PC-9 (cell line): ENCODE measurements around the gene ARPC1B. TPM values are rescaled to one million over a fixed set of nuclear protein-coding genes. Genes with fewer than 3 reads are reported as not detected.
"Not testable (repeated sequence)": the region's sequence is repeated elsewhere in the genome, so short reads cannot be mapped to it uniquely, and the experiment has no call there.

Experiments used
- BruUV-seq: library from RNA; stranded (reverse); fragments of 400-500 nt; replicated peaks from 2 replicates; lab custom pipeline; 2021; lab: Mats Ljungman, UMichigan
- CTCF ChIA-PET: fragments of 300-600 bp; sonication (Branson Sonifier 250); formaldehyde crosslinking; loops from one replicate; lab custom pipeline; 2022; ENCODE audit warnings: antibody characterized with exemption; lab: Charles Lee
- POLR2A ChIA-PET: fragments of 300-600 bp; sonication (Branson Sonifier 250); formaldehyde crosslinking; loops from one replicate; lab custom pipeline; 2022; ENCODE audit warnings: antibody characterized with exemption; ENCODE audit not compliant: unreplicated experiment; lab: Charles Lee
- DNase-seq, 2 experiments: peaks; one replicate each; pipeline versions ENCODE4 v3.0.0 to v3.0.0-alpha.2; 2015 to 2022; ENCODE audit warnings: mixed read lengths in 1 of 2
- H2AFZ ChIP-seq: fragments of 200-600 bp; sonication (generic); 2 replicates; pipeline ENCODE4 v1.8.1; 2017; ENCODE audit warnings: antibody characterized with exemption
- H3F3A ChIP-seq: fragments of 200-600 bp; sonication (generic); 2 replicates; pipeline ENCODE4 v1.8.1; 2017; ENCODE audit warnings: antibody characterized with exemption, mild to moderate bottlenecking, low read depth; ENCODE audit not compliant: insufficient read depth
- H3K27ac ChIP-seq: fragments of 200-600 bp; sonication (generic); 2 replicates; pipeline ENCODE4 v1.6.1; 2016; ENCODE audit warnings: mixed run types
- H3K27me3 ChIP-seq: fragments of 200-600 bp; sonication (generic); 2 replicates; pipeline ENCODE4 v1.6.1; 2016; ENCODE audit warnings: low read depth, mixed run types; ENCODE audit not compliant: insufficient read depth
- H3K36me3 ChIP-seq: fragments of 200-600 bp; sonication (generic); 2 replicates; pipeline ENCODE4 v1.6.1; 2016; ENCODE audit warnings: low read depth, mixed run types
- H3K4me1 ChIP-seq: fragments of 200-600 bp; sonication (generic); replicated peaks from 2 replicates; pipeline ENCODE4 v1.6.1; 2016; ENCODE audit warnings: mixed run types; ENCODE audit not compliant: insufficient read depth
- H3K4me2 ChIP-seq: fragments of 200-600 bp; sonication (generic); 2 replicates; pipeline ENCODE4 v1.6.1; 2017; ENCODE audit warnings: mixed run types
- H3K4me3 ChIP-seq: fragments of 200-600 bp; sonication (generic); 2 replicates; pipeline ENCODE4 v1.6.1; 2016; ENCODE audit warnings: mixed run types
- H3K79me2 ChIP-seq: fragments of 200-600 bp; sonication (generic); 2 replicates; pipeline ENCODE4 v1.6.1; 2017; ENCODE audit warnings: low read depth, mixed run types
- H3K9me2 ChIP-seq: fragments of 200-600 bp; sonication (generic); 2 replicates; pipeline ENCODE4 v1.8.1; 2017; ENCODE audit warnings: mild to moderate bottlenecking; ENCODE audit not compliant: insufficient read depth
- H3K9me3 ChIP-seq: fragments of 200-600 bp; sonication (generic); 2 replicates; pipeline ENCODE4 v1.8.1; 2016; ENCODE audit warnings: low read depth; ENCODE audit not compliant: insufficient read depth
- H4K20me1 ChIP-seq: fragments of 200-600 bp; sonication (generic); 2 replicates; pipeline ENCODE4 v1.8.1; 2017; ENCODE audit not compliant: insufficient read depth
- EZH2 ChIP-seq: fragments of 200-600 bp; sonication (generic); IDR thresholded peaks from 2 replicates; pipeline ENCODE4 v1.8.0; 2017; ENCODE audit warnings: antibody characterized with exemption, low read depth
- intact Hi-C: fragments of 100-400 bp; cut with micrococcal nuclease; formaldehyde crosslinking; loops from one replicate; pipeline ENCODE4 v1.10.0; 2022; ENCODE audit not compliant: unreplicated experiment
- total RNA-seq: library from RNA; stranded (reverse); gene quantifications from 2 replicates; pipeline ENCODE4 v1.2.3, GENCODE V29; 2021
- TF ChIP-seq, protein P1 (sequence below): fragments of 200-600 bp; sonication (generic); conservative IDR thresholded peaks from 2 replicates; pipeline ENCODE4 v1.6.1; 2017; ENCODE audit warnings: mixed run types, antibody characterized with exemption, mild to moderate bottlenecking, moderate library complexity

Gene ARPC1B
- total RNA-seq, 1 experiment from 2014 or later: 276 TPM

GRCh38 chr7:99429756-99430155, 55.2 kb downstream of the ARPC1B start:
- no peaks in the 10 kb centered on the region for H3K9me2 ChIP-seq
- H3K79me2 ChIP-seq: no peaks in the 10 kb centered on the region
- no peaks in the 10 kb centered on the region for H3K9me3 ChIP-seq
- H3K4me2 ChIP-seq: no peak overlapping the region
- no peak overlapping the region for H3K4me3 ChIP-seq
- no peak for DNase-seq
- H3K36me3 ChIP-seq: no peaks in the 10 kb centered on the region
- intact Hi-C loops: no loop called here
- H2AFZ ChIP-seq: no peak overlapping the region
- BruUV-seq: no TSS peak
- no peaks in the 10 kb centered on the region for H3K27me3 ChIP-seq
- no peaks in the 10 kb centered on the region for H4K20me1 ChIP-seq
- no peaks in the 10 kb centered on the region for H3F3A ChIP-seq
- no peak for TF ChIP-seq EZH2
- TF ChIP-seq, protein P1, sequence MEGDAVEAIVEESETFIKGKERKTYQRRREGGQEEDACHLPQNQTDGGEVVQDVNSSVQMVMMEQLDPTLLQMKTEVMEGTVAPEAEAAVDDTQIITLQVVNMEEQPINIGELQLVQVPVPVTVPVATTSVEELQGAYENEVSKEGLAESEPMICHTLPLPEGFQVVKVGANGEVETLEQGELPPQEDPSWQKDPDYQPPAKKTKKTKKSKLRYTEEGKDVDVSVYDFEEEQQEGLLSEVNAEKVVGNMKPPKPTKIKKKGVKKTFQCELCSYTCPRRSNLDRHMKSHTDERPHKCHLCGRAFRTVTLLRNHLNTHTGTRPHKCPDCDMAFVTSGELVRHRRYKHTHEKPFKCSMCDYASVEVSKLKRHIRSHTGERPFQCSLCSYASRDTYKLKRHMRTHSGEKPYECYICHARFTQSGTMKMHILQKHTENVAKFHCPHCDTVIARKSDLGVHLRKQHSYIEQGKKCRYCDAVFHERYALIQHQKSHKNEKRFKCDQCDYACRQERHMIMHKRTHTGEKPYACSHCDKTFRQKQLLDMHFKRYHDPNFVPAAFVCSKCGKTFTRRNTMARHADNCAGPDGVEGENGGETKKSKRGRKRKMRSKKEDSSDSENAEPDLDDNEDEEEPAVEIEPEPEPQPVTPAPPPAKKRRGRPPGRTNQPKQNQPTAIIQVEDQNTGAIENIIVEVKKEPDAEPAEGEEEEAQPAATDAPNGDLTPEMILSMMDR: no peak
- H3K27ac ChIP-seq: no peak overlapping the region
- CTCF ChIA-PET: no interaction called here
- POLR2A ChIA-PET: no interaction called here
- no peaks in the 10 kb centered on the region for H3K4me1 ChIP-seq

DNA sequence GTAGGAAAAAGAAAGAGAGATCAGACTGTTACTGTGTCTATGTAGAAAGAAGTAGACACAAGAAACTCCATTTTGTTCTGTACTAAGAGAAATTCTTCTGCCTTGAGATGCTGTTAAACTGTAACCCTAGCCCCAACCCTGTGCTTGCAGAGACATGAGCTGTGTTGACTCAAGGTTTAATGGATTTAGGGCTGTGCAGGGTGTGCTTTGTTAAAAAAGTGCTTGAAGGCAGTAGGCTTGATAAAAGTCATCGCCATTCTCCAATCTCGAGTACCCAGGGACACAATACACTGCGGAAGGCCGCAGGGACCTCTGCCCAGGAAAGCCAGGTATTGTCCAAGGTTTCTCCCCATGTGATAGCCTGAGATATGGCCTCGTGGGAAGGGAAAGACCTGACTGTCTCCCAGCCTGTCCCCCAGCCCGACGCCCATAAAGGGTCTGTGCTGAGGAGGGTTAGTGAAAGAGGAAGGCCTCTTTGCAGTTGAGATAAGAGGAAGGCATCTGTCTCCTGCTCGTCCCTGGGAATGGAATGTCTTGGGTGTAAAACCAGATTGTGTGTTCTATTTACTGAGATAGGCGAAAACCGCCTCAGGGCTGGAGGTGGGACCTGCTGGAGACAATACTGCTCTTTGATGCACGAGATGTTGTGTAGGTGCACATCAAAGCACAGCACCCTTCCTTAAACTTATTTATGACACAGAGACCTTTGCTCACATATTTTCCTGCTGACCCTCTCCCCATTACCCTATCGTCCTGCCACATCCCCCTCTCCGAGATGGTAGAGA, 57.4 kb downstream of the ARPC1B start:
- intact Hi-C loops: not testable (repeated sequence)

GRCh38 chr7:99433158-99433557, 58.6 kb downstream of the ARPC1B start:
- POLR2A ChIA-PET: no interaction called here
- H3K9me3 ChIP-seq: no peaks in the 10 kb centered on the region
- DNase-seq: no peak
- BruUV-seq: no TSS peak
- peaks cover 17% of the 10 kb centered on the region for H3K79me2 ChIP-seq
- no peaks in the 10 kb centered on the region for H3K27me3 ChIP-seq
- peaks cover 12% of the 10 kb centered on the region; the same call in 1 of the 2 replicates for H3F3A ChIP-seq
- TF ChIP-seq EZH2: no peak
- TF ChIP-seq, protein P1: no peak
- H2AFZ ChIP-seq: no peak overlapping the region
- CTCF ChIA-PET: no interaction called here
- H3K4me3 ChIP-seq: no peak overlapping the region
- no peaks in the 10 kb centered on the region for H4K20me1 ChIP-seq
- intact Hi-C loops: no loop called here
- no peaks in the 10 kb centered on the region for H3K9me2 ChIP-seq
- no peak overlapping the region for H3K4me2 ChIP-seq
- no peak overlapping the region for H3K27ac ChIP-seq
- H3K36me3 ChIP-seq: no peaks in the 10 kb centered on the region
- H3K4me1 ChIP-seq: 0 out of 2 replicates have a peak, but pooled peaks cover 7% of the 10 kb centered on the region

More for the DNA sequence above, 57.4 kb downstream of the ARPC1B start:
- H3K27ac ChIP-seq, CTCF ChIA-PET, H3K9me2 ChIP-seq, H3K27me3 ChIP-seq, H3K9me3 ChIP-seq, H3K4me1 ChIP-seq, H4K20me1 ChIP-seq, BruUV-seq, H3F3A ChIP-seq, H3K36me3 ChIP-seq, H3K79me2 ChIP-seq, POLR2A ChIA-PET, DNase-seq, H3K4me2 ChIP-seq, H3K4me3 ChIP-seq, H2AFZ ChIP-seq: not testable (repeated sequence)
